ENCODE results near the gene LRP8. TPM values are rescaled to one million over a fixed set of nuclear protein-coding genes. Genes with fewer than 3 reads are reported as not detected.

The LRP8 gene
- total RNA-seq: 27.4 and 37.9 TPM in 2 replicates

GRCh38 chr1:53328009-53328461, at the start of gene LRP8:
Gene LRP8 (minus strand): TSS chr1:53328070. CDS start chr1:53327912, 158 bp downstream.

DNA sequence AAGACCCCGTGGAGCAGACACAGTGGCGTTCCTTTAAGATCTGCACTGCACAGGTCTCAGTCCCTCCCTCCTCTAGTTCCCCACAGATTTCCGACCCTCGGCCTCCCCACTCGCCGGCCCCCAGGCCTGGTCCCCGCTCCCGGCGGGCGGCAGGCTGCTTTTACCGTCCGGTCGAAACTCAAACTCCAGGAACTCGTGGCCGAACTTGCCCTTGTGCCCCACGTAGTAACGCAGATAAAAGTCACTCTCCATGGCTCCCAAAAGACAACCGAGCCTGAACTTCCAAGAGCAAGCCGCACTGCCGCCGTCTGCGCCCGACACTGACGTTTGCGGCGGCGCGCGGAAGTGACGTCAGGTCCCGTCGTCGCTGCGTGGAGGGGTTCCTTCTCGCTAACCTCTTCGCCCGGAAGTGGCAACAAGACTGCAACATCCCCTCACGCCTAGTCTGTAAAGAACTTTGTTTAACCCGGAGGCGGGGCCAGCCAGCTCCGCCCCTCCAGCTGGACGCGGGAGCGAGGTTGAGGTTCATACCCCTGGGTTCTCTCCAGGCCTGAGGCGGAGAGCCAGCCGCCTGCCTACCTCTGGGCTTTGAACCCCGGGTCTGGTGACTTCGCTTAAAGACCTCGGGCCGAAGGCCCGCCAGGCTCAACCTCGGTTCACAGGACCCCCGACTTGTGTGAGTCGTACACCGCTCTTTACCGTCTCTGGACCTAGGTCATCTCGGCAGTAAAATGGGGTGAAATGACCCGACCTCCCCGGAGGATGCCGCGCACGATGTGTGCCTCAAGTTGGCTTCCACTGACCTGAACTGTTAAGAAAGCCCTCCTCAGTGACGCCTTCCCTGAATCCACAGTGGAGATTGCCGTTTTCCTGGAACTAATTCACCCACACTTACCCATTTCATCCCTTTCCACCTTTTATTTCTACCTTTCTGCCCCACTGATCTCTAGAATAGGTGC, 89.4 kb downstream of the LRP8 start, which contains the start of gene MAGOH:
Gene MAGOH, minus strand, starts transcription at position 322 of the 959 bp plus-strand sequence. Its CDS starts 70 bp downstream, at position 252.

DNA sequence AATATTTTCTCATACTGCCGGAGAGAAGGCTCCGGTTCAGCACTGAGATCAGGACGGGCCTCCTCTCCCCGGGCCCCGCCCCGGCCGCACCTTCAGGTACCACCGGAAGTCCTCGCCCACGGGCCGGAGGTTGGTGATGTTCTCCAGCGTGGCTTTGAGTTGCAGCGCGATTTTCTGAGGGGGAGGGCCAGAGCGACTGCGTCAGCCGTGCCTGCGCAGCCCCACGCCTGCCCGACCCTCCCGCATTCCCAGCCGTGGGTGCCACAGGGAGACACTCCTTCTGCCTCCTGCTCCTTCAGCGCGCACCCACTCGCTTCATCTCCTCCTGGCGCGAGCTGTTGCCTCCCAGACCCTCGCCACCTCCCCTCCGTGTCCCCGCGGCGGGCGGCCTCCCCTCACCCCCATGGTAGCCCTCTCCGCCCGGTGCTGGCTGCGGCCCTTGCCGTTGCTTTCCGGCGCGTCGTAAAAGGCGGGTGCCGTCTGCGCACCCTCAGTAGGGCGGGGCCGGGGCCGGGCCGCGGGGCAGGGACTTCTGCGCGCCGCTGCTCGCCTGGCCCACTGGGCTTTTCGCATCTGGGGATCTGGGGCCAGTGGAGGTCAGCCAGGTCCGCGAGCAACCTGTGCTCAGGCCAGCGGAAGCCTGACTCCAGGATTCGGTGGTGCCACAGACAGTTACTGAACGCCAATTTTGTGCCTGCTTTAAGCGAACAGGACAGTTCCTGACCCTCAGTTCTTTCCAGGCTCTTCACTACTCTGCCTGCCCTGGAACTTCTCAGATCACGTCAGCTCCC, 107.5 kb downstream of the LRP8 start, which contains the start of gene CZIB:
Gene CZIB, minus strand, starts transcription at position 464 of the 791 bp plus-strand sequence. Its CDS starts 59 bp downstream, at position 405.

DNA sequence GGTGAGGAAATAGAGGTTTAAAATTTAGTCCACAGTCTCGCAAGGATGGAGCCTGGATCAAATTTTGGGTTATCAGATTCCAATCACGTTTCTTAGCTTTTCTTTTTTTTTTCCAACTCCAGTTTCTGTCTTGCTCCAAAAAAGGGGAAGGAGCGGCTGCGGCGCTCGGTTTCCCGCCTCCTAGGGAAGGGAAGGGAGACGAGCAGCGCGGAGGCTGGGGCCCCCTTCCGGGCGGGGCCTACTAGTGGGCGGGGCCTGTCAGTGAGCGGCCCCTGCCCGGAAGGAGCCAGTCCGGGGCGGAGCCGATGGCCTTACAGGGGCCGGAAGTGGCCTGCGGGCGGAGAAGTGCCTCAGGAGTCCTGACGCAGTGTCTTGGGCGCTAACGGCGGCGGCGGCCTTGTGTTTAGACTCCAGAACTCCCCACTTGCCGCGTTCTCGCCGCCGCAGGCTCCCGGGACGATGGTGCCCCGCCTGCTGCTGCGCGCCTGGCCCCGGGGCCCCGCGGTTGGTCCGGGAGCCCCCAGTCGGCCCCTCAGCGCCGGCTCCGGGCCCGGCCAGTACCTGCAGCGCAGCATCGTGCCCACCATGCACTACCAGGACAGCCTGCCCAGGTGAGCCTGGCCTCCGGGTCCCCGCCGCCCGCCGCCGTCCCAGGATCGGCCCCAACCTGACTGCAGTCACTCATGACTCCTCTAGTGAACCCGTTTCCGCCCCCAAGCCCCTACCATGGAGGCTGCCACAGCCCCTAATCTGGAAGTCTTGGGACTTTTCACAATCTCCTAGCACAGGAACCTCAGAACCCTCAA, 131.2 kb downstream of the LRP8 start, which contains the start of gene CPT2:
Gene CPT2, plus strand, starts transcription at position 340 of the 806 bp plus-strand sequence. Its CDS starts 120 bp downstream, at position 460.

Other genes starting within 250 kb of the LRP8 start
- not detected in 2 replicates for gene SLC1A7, start 185.4 kb downstream of the LRP8 start, total RNA-seq
- 20.2 and 26.1 TPM in 2 replicates for gene CPT2, start 131.2 kb downstream of the LRP8 start, total RNA-seq
- 64.6 and 75.5 TPM in 2 replicates for gene CZIB, start 107.4 kb downstream of the LRP8 start, total RNA-seq
- 34.2 and 49.3 TPM in 2 replicates for gene MAGOH, start 89.6 kb downstream of the LRP8 start, total RNA-seq
- gene DMRTB1, start 131.3 kb upstream of the LRP8 start, total RNA-seq: not detected in 2 replicates

Data from myometrial cell (primary cell).